Thyroid gland (tissue), 4 donors: ENCODE measurements around the gene TMEM202.

ENCODE experiments used
- CTCF ChIP-seq, 6 experiments: fragments of 200-600 bp in 3 of 6; fragments of 450-650 bp in 3 of 6; sonication (generic) in 3 of 6; IDR thresholded peaks; one replicate each; pipeline ENCODE4 v1.5.1; 2016 to 2019; ENCODE audit warnings: antibody characterized with exemption in 6 of 6, mild to moderate bottlenecking in 2 of 6, inconsistent platforms in 1 of 6, moderate library complexity in 1 of 6
- POLR2A ChIP-seq, 2 donors: fragments of 450-650 bp; IDR thresholded peaks; one replicate each; pipeline ENCODE4 v1.6.1; 2017; ENCODE audit warnings: antibody characterized with exemption in 2 of 2, mild to moderate bottlenecking in 2 of 2, moderate library complexity in 1 of 2

- TF ChIP-seq CTCF (IDR thresholded peaks at IDR 0.05) (peak in 2 of 6 experiments; percentile 23), POLR2A (IDR thresholded peaks at IDR 0.05) (peak in 1 of 2 donors; percentile 82)
These were observed 22.1 kb upstream of the TMEM202 start, which contains the start of gene HEXA for GRCh38 chr15:72375846-72376581.
